ENCODE data around the gene FRMD4A.
"Not testable (repeated sequence)": the region's sequence is repeated elsewhere in the genome, so short reads cannot be mapped to it uniquely, and the experiment has no call there.

The FRMD4A gene

DNA sequence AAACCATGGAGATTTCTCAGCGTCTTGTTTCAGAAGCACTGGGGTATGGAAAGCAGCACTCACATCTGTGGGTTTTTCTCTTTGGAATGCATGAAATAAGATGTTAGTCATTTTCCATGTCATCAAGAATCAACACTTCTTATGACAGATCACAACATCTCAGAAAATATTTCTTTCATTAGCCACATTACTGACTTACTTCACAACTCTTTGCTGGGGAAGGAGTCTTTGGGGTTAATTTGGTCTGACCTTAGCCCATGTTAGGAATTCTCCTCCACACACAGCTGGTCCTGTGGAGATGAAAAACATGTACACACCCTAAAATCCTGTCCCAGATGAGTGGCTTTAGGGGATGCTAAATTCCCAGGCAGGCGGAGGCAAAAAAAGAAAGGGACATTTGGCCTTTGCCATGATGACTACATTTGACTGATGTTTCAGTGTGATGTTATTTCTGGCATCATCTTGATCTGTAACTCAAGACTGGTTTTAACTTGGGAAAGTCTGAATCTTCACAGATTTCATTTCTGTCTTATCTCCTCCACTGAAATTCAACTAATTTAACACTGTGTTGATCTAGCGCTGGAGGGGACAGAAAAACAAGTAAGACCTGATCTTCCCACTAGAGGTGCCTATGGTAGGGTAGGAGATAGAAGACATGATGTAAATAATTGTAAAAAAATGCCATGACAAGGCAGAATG is 380.7 kb downstream of the FRMD4A start:
- H3K27ac ChIP-seq: peak overlapping the region in 4 of 21 experiments; percentile 24 to 64 (median 44)
- no peak overlapping the region for H3K4me3 ChIP-seq

- H3K27ac ChIP-seq: peak overlapping the region in 3 of 21 experiments; percentile 2 to 43 (median 32)
- no peak overlapping the region for H3K4me3 ChIP-seq
Observed at GRCh38 chr10:13946209-13946460, 384.6 kb downstream of the FRMD4A start.

DNA sequence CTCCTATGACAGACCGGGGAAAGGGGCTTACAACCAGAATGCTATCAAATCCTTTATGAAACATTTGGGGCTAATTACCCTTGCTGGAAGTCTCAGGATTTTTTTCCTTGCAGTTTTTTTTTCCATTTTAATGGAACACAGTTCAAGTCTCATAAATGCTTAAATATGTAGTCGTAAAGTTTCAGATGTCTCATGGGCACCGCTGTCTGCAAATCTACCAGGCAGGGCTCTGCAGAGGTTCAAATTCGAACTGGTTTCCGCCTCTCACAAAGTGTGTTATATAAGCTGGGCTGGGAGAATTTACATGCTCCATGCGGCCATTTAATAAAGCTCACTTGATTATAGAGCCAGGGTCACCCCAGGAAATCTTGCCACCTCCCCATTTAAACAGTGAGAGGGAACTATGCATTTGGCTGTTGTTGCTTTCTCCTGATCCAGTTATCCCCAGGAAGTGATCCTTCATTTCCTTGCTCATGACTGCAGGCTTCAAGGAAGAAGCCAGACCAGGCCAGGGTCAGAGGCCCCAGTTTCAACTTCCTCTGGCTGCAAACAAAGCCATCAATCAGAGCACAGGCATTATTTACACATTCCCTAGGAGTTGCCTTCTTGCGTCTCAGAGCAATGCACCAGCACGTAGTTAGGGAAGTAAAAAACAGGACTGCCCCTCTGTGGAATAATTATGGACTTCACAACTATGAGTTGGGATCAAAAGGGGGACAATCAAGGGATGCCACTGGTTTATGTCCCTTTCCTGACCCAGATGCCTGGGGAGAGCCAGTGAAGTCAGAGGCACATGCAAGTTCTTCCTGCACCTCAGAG is 385.1 kb downstream of the FRMD4A start:
- H3K27ac ChIP-seq: peak overlapping the region in 6 of 21 experiments; percentile 2 to 43 (median 24)
- H3K4me3 ChIP-seq: no peak overlapping the region

DNA sequence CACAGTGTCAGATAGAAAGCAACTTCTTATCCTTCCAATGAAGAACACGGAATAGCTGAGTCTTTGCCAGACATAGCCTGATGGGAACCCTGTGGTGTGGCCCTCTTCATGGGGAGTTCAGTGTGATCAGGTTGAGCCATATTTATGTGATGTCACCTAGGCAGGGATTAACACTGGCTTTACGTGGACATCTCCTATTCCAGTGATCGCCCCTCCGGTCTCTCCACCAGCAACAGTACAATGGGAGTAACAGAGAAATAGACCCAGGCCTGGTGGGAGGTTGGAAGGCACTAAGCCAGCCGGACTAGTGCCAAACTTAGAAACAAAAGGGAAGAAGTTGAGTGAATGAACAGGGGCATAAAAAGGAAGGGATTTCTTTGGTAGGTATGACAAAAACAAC is 385.9 kb downstream of the FRMD4A start:
- peak overlapping the region in 1 of 21 experiments; percentile 14 for H3K27ac ChIP-seq
- no peak overlapping the region for H3K4me3 ChIP-seq

DNA sequence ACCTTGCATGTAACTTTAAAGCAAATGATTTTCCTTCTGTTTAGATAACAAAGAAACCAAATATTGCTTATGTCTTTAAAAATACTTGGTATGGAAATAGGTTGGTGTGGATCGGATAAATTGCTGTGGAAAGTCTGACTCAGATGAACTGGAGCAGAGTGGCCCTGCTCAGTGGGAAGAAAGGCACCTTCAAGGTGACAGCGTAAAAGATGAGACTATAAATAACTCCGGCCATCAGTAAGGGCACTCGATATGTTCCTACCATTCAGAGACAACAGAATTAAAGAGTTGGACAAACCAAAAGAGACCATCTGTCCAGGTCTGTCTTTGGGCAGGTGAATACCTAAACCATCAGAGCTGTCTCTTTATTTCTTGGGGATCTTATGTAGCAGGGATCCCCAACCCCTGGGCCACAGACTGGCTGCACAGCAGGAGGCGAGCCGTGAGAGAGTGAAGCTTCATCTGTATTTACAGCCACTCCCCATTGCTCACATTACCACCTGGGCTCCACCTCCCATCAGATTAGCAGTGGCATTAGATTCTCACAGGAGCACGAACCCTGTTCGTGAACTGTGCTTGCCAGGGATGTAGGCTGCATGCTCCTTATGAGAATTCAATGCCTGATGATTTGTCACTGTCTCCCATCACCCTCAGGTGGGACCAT is 386.9 kb downstream of the FRMD4A start:
- H3K27ac ChIP-seq: no peak overlapping the region

GRCh38 chr10:13942035-13942434 is 388.7 kb downstream of the FRMD4A start:
- Histone ChIP-seq H3K4me3 (no peak overlapping the region), H3K27ac (no peak overlapping the region)

More for the DNA sequence above, 386.9 kb downstream of the FRMD4A start:
- no peak overlapping the region for H3K4me3 ChIP-seq

- Histone ChIP-seq H3K27ac (no peak overlapping the region), H3K4me3 (no peak overlapping the region)
Observed at GRCh38 chr10:13939391-13939790, 391.3 kb downstream of the FRMD4A start.

DNA sequence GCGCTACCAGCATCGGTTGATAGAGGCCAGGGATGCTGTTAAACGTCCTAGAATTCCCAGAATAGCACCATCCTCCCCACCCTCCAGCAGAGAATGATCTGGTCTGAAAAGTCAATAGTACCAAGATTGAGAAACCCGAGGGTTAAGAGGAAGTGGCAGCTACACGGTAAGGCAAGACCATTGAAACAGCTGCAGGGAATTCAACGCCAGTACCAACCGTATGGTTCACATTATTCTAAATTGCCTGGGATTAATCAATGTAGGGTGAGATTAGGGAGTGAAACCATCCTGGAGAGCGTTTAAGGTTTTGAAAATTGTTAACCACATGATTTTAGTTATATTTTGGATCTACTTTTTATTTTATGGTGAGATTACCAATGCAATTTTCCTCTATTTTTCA is 391.8 kb downstream of the FRMD4A start:
- peak overlapping the region in 1 of 21 experiments; percentile 42 for H3K27ac ChIP-seq
- no peak overlapping the region for H3K4me3 ChIP-seq

DNA sequence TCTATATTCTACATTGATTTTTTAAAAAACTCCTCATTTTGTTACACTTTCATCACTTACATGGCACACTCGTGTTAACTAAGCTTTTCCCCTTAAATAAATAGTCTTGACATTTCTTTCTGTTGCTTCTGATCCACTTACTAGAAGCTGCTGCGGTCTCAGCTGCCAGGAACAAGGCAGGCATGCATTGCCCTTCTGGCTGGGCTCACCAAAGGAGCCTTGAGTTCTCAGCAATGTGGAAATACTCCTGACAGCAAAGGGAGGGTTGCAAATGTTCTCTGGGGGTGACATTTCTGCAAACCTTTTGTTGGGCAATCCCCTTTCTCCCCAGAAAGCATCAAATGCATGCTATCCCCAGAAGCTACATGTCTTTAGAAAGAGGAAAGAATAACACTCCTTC is 393.9 kb downstream of the FRMD4A start:
- Histone ChIP-seq H3K4me3 (no peak overlapping the region), H3K27ac (no peak overlapping the region)

GRCh38 chr10:13930120-13930519 is 400.6 kb downstream of the FRMD4A start:
- no peak overlapping the region for H3K4me3 ChIP-seq
- no peak overlapping the region for H3K27ac ChIP-seq

DNA sequence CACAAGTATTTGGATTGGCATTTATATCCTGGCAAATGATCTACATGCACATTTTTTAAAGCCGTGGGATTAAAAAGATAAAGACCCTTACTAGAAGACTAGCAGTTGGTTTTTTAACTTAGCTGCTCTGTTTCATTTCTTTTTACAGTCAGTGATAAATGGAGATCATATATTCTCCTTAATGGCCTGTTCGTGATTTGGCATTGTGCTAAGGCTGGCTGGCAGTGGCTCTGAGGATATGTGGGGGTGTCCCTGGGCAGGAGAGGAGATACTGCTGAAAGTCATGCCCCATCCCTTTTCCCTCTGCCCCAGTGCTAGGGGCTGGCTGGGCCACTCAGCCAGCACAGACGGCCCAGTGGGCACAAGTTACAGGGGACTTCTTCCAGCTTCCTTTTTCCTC is 402.3 kb downstream of the FRMD4A start:
- no peak overlapping the region for H3K27ac ChIP-seq
- no peak overlapping the region for H3K4me3 ChIP-seq

GRCh38 chr10:13925971-13926780 is 404.5 kb downstream of the FRMD4A start:
- Histone ChIP-seq H3K27ac (no peak overlapping the region), H3K4me3 (no peak overlapping the region)

DNA sequence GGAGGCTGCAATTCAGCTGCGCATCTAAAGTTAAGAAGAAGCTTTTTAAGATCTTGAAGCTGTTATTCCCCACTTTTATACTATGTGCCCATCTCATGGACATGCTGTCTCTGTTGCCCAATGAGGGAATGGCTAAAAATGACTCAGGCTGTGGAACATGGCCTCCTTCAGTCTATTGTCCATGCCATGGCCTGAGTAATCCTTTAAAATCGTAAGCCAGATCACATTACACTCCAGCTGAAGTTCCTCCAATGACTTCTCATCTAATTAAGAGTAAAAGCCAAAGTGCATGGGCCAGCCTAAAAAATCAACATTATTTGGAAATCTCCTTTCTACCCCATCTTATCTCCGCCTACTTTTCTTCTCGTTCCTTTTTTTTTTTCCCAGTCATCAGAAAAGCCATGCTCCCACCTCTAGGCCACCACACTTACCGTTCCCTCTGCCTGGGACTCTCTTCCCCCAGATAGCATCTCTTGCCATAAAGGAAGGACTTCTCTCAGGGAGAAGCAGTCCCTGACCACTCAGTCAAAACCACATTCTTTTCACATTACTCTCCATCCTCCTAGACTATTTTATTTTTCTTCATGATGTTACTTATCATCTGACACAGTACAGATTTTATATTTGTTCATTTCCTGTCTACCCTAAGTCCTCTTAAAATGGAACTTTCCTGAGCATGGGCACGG is 406.5 kb downstream of the FRMD4A start:
- Histone ChIP-seq H3K4me3 (no peak overlapping the region), H3K27ac (peak overlapping the region in 3 of 21 experiments; percentile 43 to 67 (median 47))

DNA sequence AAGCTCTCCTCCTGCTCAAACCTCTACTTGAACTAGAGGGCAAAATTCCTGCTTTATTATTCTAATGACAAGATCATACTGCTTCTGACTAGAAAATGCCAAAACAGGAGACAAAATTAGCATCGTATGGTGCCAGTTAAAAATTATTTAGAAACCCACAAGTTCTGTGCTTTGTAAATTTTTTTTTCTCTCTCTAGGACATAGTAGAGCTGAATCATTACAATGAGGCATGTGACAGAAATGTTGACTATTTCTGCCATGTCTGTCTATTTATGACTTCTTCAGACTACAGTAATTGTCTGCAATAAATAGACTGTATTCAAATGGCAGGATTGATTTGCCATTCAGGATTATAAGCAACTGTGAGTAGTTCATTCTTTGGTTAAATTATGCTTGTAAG is 408.1 kb downstream of the FRMD4A start:
- no peak overlapping the region for H3K4me3 ChIP-seq
- H3K27ac ChIP-seq: peak overlapping the region in 1 of 21 experiments; percentile 10

GRCh38 chr10:13921941-13922340 is 408.8 kb downstream of the FRMD4A start:
- H3K27ac ChIP-seq: no peak overlapping the region

DNA sequence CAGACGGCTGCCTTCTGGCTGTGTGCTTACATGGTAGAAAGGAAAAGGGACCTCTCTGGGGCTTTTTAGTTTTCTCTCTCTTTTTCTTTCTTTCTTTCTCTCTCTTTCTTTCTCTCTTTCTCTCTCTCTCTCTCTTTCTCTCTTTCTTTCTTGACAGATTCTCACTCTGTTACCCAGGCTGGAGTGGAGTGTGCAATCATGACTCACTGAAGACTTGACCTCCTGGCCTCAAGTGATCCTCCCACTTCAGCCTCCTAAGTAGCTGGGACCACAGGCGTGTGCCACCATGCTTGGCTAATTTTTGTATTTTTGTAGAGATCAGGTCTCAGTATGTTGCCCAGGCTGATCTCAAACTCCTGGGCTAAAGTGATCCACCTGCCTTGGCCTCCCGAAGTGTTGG is 409.6 kb downstream of the FRMD4A start:
- H3K27ac ChIP-seq, H3K4me3 ChIP-seq: not testable (repeated sequence)

More at GRCh38 chr10:13921941-13922340, 408.8 kb downstream of the FRMD4A start:
- no peak overlapping the region for H3K4me3 ChIP-seq

DNA sequence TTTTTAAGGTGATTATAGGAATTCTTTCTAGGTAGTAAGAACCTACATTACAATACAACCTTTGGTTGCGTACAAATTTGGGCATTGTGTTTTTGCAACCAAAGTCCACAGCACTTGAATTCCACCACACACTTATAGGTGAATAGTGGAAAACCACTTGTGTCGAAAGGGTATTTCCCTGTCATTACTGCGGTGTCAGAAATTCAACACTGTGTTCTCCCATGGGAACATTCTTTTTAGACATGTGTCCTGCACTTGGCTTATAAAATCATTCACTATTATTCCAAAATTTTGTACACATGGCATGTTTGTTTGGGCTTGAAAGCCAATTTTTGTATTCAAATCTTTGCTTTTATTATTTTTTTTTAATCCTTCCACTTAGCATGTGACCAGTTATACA is 410.3 kb downstream of the FRMD4A start:
- Histone ChIP-seq H3K27ac (no peak overlapping the region), H3K4me3 (no peak overlapping the region)

GRCh38 chr10:13920031-13920430 is 410.7 kb downstream of the FRMD4A start:
- H3K27ac ChIP-seq: no peak overlapping the region
- H3K4me3 ChIP-seq: no peak overlapping the region

DNA sequence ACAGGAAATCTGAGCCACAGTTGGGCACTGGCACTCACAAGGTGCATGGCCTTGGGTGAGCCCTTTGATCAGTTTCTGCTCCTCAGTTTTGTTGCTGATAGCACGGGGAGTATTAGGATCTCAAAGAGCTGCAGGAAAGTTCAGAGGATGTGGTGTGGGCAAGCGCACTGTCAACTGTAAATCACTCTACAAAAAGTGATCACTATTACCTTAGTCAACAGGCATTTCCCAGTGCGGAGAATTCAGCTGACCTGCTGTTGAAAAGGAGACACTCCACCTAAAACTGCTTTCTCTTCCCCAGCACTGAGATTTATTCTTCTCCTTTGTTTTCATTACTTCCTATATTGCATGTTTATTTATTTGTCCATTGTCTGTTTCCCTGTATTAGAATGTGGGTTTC is 412.9 kb downstream of the FRMD4A start:
- no peak overlapping the region for H3K27ac ChIP-seq

More for the DNA sequence above, 412.9 kb downstream of the FRMD4A start:
- no peak overlapping the region for H3K4me3 ChIP-seq

Data from skin epidermis (tissue), 12 donors.